Measurements from ENCODE around the gene VSX1.
A peak's percentile ranks its signal among the peaks of the same experiment; 100 is the strongest.

VSX1 gene

DNA sequence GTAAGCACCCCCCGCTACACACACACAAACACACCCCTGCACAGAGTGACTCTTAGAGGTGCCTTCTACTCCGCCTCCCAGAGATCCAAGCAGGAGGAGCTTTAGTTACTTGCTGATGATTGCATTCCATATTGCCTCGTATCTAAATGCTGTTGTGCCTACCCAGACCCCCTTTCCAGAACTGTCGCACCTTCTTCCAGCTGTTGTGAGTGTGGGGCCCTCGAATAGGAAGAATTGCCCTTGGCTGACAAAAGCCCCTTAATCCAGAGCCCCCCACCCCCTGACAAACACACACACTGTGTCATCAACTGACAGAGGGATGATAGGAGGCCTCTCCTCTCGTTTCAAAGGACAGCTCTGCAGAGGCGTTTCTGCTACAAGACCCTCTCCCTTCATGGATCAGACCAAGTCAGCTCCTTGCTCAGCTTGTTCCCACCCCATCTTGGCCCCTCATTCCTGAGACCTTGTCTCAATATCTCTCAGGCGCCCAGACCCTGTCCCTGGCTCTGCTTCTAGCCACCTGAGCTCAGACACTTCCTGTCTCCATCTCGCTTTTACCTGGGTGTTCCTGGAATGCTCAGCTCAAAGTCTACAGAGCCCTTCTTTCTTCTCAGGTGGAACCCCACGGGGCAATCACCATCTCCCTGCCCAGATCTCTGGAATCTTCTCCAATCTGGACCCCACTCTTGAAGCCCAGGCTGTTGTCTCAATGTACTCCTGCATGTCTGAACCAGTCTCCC lies 4.0 kb upstream of the VSX1 start:
- DNase-seq = no peak

DNA sequence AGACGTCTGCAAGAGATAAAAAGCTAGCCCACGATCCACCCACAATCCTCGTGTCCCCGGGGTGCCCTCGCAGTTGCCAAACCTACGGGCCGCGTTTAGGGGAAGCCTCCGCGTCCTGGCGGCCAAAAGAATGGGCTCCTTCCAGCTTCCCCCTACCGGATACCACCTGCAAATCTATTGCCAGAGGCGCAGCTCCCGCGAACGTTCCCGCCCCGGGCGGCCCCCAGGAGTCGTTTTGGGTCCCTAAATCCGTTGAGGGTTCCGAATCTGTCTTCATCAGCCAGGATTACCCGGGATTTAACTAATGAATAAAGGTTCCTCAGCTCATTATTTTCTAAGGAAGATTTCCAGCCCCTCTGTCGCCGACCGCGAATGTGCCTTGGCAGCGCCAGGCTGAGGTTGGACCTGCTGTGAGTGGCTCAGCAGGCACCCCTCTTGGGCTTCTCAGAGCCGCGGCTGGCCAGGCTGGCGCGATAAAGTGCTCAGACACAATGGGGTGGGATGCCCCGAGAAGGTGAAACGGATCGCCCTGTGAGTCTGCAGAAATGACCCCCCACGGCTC lies 2.8 kb upstream of the VSX1 start:
- no peak for DNase-seq

DNA sequence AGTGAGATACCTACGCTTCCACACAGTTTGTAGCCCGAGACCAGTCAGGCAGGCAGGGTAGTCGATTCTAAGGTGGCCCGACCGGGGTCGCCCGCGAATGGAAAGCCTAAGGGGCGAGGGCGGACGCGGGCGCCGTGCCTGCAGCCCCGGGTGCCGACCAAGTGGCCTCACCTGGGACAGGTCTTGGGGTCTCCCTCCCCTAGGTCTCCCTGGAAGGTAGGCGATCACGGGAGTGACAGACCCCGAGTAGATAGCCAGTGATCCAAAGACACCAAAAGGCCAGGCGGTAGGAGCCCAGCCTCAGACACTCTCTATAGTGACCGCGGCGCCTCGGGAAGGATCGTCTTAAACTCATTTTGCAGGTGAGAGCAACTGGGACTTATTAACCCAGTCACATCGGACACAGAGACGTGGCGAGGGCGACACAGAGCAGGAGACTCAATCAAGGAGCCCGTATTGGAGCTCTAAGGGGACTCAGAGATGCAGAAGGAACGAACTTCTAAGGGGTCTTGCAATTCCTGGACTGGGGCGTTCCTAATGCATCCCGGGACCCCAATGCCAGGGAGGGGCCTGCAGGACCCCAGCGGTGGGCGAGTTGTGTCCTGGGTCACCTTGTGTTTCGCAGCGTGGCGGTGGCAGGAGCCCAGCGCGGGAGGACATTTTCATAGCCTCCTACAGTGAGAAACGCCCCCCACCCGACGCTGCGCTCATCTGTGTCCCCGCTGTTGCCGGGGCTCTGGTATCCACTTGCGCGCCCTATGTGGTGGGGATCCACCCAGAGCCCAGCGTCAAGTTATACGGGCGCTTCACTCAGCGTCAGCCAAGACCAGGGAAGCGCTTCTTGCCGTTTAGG lies 2.1 kb upstream of the VSX1 start:
- no peak for DNase-seq

DNA sequence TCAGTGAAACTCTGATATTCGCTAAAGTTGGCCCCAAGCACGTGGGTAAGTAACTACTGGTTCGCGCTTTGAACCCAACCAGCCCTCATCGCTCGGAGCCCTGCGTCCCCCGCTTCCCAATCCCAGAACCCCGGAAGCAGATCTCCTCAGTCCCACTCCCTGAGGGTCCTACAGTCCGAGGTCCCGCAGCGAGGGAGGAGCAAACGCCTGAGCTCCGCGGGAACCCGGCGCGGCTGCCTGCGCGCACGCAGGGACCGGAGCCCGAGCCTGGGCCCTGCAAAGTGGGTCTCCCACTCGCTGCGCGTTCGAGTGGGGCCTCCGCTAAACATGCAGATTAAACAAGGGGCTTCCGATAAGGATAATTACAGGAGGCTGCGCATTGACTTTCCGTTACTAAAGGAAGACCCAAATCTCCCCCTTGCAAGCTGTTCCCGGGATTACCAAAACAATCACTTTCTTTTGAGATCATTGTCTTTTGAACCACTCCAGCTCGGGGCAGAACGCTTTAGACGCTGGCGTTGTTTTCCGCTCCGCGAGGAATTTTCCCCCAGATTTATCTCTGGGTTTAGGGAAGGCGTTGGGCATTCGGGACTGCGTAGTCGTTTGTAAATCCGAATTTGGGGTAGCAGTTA lies 1.3 kb upstream of the VSX1 start:
- no peak for DNase-seq

DNA sequence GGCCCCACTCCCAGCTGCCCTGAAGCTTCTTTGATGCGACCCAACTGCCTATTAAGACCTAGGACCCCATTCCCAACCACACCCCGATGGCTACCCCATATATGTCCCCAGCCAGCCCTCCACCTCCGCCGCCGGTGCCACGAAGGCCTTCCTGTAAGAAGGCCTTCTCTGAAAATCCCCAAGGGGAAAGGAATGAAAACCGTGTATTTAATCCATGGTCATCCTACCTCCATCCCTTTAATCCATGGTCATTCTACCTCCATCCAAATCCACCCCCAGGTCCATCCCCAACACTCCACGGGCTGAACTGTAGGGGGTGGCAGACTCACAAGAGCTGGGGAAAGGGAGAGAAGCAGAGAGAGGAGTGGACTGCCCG lies 545 bp upstream of the VSX1 start:
- no peak for DNase-seq

DNA sequence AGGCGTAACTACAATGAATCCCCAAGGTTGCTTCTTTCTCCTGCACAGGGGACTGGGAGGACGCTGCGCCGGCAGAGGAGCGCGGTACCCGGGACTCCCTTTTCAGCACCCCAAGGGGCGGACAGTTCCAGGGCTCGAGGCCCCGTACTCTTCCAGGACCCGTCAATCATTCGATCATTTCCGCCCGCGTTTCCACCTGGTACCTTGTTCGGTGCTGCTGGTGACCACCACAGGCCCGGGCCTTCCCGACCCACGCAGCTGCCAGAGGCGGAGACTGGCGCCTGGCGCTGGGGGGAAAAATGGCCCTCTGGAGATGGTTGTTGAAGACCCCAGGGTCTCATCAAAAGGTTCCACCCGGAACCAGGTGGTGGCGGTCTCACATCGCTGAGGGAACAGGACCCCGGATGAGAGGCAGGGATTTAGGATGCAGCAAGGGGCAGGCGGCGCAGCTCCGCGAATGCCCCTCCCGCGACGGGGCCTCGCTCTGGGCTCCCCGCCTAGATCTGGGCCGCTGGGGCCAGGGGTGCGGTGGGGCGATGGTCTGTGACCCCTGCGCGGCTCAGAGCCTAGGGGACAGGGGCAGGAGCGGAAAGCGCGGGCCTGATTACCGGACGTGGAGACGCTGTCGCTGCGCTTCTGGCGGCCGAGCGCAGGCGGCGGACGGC lies 744 bp downstream of the VSX1 start:
- DNase-seq = no peak

DNA sequence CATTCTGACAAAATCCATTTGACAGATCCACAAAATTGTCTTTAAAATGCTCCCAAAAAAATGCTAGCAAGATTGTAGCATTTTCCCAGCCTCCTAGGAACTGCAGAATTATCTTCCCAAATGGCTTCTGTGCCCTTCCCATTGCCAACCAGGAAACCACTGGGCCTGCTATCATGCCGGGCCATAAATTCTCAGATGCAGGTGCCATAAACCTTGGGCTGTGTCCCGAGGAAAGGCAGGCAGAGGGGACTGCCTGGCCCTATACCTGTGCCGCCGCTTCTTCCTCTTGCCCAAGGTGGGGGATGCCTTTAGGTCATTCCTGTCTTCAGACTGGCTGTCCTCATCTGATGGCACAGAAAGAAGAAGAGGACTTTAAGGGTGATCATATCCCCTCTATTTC lies 2.8 kb downstream of the VSX1 start:
- DNase-seq = no peak

DNA sequence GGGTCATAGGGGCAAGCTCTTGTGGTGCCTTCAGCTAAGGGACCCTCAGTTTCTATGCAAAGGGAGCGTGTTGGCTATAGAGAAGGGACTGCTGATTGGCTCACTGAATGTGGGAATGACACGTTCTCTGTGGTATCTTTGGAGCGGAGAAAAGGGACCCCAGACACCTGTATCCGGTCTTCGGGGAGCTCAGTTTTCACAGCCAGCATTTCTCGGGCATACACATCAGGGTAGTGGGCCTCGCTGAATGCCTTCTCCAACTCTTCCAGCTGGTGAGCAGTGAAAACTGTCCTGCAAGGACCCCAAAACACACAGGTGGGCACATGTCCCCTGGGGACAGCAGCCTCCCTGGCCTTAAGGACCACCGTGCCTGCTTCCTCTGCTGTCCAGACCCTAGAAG lies 3.3 kb downstream of the VSX1 start:
- DNase-seq = no peak

DNA sequence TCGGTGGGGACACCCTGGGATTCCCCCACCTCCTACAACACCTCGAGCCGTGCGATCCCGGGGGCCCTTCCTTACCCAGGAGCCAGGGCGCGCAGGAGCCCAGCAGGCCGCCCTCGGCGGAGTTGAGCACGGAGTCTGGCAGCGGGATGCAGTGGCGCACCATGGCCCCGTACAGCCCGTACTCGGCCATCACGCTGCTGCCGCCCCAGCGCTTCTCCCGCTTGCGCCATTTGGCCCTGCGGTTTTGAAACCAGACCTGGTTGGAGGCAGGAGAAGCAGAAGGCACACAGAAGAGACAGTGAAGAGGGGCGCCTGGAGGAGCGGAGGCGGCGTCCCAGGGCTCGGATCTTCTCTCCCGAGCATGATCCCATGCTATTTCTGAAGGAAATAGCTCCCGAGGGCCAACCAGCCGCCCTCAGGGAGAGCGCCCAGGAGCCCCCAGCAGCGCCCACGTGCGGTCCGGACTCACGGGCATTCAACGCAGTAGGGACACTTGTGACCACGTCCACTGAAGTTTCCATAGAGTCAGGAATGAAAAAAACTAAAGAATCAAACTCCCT lies 4.3 kb downstream of the VSX1 start:
- no peak for DNase-seq

DNA sequence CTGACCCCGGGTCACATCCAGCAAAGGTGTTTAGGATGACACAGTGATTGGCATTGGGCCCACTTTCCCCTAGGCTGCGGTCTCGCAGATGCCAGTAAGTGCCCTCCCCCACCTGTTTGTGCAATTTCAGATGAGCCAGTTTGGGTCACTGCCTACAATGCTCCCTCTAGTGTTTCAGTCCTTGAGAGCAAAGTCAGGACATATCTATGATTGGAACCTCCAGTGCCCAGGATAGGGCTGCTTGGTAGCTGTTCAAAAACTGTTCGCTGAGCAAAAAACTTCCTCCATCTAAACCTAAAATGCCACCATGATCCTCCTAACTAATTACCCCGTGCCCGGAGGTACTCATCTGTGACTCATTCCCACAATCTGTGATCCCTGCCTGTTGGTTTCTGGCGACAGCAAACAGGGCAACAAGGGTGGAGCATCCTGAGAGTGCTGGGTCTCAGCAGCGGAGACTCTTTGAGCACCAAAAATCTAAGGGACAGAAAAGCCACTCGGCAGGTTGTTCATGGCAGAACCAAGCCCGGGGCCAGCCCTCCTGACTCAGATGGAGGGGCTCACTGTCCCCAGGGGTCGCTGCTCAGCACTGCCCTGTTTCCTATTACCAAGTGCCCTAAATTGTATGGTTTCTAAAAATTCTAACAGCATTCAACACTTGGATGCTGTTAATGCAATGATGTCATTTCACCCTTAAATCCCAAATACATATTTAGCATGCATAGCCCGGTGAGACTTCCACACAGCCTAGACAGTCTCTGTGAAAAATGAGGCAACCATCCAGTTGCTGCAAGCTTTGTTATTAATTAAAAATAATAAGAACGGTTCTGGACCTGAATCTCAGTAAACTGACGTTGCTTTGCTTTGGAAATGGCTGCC lies 5.0 kb downstream of the VSX1 start:
- DNase-seq = no peak

DNA sequence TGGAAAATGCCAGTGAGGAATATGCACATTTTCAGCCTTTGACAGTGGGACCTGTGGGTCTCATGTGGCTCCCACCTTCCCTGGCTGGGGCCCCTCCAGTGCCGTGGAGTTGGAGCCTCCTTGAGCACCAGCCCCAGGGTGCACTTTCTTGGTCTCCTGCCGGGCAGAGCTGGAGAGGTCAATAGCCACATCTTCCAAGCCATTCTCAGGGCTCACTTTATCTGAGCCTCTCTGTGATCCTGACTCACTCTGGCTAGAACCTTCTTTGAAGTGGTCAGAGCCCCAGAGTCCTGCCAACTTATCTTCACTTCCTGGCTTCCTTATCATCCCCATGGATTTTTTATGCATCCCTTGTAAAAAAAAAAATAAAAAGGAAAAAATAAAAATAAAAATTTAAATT lies 5.7 kb downstream of the VSX1 start:
- no peak for DNase-seq

DNA sequence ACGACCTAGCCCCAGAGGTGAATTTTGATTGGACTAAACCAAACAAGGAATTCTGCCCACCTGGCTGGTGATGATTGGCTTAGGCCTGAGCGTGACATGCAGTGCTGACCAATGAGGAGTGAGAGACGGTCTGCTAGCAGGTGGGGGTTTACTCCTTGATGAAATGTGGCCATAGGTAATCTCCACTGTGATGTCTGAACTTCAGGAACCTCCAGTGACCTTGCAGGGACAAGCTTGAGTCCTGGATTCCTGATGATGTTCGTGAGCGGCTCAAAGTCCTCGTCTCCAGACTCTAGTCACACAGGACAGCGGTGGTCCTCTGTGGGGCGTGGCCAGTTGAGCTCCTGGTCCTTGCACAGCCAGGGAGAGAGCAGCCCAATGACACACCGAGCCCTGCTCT lies 8.4 kb downstream of the VSX1 start:
- DNase-seq = no peak

DNA sequence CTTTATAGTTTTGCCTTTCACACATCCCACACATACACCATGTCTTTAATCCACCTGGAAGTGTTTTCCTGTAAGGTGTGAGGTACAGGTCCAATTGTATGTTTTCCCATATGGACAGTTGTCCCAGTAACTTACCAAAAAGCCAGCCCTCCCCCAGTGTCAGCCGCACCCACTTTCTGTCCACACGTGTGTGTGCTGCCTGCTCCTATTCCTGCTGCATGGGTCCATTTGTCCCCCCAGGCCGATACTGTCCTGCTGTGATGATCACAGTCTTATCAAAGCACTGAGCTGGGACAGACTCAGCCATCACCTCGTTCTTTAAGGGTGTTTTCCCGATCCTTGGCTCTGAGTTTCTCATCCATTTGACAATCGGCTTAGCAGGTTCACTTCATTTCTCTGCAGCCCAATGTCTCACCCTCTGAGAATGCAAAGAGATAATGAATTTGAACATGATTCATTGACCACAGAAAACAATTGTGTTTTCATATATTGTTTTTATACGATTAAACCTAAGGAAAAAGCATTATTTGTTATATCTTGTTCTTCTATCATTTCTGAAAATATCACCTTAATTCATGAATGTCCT lies 9.6 kb downstream of the VSX1 start:
- no peak for DNase-seq

DNA sequence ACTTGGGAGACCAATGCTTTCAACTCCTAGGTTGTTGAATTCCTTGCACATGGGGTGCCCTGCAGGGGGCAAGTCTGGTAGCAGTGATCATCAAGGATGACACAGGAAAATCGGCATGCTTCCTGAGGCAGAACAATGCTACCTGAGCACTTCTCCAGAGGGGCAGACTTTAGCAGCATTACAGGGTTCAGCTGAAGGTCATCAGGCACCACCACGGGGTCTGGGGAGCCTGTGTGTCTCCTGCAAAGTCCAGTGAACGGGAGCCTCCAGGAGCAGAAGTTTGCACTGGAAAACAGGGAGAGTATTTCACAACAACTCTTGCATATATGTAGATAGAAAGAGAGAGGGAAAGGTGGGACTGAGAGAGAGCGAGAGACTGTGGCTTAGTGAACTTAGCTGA lies 10.2 kb downstream of the VSX1 start:
- no peak for DNase-seq

DNA sequence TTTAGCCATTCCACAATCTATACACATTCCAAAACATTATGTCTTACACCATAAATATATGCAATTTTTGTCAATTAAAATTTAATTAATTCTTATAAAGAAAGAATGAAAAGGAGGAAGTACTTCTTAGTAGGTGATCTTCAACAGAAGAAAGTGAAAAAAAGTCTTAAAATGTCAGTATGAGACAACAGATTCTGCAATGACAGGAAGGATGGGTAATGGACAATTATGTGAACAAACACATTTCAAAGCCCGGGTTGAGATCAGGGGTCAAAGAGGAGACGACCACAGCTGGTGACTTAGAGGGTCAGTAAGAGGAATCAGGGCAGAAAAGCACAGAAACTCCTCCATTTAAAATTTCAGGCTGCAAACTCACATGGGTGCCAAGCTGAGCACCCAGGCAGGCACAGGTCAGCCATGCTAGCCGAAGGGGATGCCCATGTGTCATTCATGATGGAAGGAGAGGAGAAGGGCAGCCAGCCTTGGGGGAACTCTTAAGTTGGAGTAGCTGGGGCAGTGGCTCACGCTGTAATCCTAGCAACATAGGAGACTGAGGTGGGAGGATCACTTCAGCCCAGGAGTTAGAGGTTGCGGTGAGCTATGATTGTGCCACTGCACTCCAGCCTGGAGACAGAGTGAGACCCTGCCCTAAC lies 11.0 kb downstream of the VSX1 start:
- DNase-seq = no peak

DNA sequence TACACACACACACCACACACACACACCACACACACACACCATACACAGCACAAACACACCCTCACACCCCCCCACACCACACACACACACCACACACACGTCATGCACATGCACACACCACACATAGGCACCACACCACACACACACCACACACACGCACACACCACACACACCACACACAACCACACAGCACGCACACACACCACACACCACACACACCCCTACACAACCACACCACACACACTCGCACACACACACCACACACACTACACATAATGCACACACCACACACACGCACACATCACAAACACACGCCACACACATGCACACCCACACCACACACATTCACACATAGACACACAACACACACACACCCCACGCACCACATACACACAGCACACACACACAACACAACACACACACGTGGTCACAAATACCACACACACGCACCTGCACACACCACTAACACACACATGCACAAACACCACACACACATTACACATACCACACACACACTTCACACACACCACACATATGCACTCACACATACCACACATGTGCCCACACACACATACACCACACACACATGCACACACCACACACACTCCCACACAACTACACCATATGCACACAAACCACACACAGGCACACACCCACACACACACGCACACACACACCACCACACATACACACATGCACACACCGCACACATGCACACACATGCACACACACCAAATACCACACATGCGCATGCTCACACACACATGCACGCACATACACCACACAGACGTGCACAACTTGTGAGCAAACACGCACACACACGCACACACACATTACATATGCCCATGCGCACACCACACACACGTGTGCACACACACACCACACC lies 14.6 kb downstream of the VSX1 start:
- no peak for DNase-seq

DNA sequence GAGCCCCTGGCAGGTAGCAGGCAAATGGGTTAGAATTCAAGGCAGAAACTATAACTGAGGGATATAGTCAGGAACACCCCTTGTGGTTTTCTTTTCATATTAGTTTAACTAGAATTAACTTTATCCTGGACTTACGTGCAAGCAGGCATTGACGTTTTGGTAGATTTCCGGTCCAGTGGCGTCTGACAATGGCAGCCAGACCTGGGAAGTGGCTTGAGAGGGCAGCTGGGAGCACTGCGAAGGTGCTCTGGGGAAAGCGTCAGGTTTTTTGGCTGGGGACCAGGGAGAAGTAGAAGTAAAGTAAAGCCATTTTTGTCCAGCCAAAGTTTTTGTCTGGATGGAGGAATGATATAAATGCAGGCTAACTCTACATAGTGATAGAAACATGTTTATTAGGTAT lies 15.6 kb downstream of the VSX1 start:
- no peak for DNase-seq

DNA sequence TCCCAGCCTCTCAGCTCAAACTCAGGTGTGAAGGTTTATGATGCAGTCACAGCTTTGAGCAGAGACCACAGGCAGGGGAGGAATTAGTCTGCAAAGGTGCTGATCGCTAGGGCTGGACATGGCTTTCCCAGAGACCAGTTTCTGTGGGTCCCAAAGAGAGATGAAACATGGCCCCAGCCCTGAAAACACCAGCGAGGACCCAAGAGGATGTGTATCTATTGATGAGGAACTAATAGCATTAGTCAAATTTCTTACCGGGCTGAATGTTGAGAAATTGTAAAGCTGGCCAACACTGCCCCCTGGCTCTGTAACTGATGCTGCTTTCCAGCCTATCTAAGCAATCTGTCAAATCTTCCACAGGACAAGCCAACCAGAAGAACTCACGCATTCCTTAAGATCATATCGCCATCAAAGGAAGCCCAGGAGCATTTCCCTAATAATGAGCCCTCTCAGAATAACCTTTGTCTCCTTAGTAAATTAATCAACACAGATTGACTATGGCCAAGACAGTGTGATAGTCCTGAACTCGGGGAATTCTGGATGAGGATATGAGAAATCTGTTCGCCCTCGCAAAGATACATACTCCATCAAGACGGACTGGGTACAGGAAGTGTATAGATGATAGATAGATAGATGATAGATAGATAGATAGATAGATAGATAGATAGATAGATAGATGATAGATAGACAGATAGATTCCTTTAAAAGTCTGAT lies 16.2 kb downstream of the VSX1 start:
- DNase-seq = peak; percentile 72

DNA sequence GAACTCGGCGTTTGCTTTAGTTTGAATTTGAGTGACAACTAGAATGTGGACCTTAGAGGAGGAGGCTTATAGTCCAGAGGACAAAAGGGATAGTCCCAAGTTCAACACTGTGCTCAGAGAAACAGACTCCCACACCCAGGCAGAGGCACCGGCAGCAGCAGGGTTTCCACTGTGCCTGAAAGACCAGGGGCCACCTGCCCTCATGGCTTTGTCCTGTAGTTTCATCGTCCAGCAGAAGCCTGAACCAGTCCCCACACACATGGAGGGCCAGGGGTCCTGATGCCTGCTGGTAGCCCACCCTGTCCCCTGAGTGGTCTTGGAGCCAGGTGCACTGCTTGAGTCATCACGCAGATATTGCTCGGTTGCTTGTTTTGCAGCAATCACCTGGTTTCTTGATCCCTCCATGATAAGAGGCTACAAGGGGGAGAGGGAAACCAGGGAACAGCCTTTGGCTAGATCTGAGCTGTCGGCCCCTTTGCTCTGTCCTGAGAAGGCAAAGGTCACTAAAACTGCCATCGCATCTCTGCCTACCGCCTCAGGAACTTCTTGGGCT lies 16.8 kb downstream of the VSX1 start:
- no peak for DNase-seq

Data from CD4-positive, alpha-beta T cell treated with Interleukin-15 for 1 hour (primary cell).